ENCODE data around the gene STX1A.
A peak's percentile ranks its signal among the peaks of the same experiment; 100 is the strongest.

The STX1A gene

DNA sequence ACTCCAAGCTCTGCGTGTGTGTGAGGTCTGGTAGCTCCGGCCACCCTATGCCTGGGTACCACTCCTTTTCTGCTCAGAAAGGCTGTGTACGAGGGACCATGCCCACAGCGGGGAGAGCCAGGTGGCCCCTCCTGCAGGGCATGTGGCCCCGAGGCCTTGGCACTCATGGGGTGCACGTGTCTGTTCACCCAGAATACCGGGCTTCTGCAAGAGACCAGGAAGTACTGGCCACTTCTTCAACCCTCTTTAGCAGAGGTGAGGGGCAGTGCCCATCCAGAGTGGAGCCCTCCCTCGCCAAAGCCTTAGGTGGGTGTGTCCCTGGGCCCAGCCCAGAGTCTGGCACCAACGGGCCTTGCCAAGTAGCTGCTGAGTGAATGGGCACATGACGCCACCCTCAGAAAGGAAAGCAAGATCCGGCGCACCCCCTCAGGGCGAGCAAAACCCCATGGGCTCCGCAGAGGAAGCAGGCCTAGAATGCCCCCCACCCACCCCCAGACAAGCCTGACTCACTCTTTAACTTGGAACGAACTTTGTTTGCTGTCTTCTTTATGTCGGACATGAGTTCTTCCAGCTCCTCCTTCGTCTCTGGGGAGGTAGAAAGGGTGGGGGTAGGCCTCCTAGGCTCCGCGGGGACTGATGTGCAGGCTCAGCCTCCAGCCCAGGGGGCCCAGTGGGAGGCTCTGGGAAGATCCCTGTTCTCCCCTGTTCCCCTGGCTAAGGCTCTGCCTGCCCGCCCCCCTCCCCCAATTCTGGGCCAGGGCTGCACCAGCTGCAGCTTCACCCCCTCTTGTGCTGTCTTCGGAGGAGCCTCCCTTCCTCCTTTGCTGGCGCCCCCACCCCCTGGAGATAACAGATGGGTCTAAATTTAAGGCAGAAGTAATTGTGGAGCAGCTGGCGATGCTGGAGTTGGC, 14.6 kb downstream of the STX1A start:
- DNase-seq (ENCODE audit: low read depth): no peak
- Histone ChIP-seq H3K27me3 (replicated peaks; ENCODE audit: control insufficient read depth, insufficient read depth, low read length) (no peaks in the 10 kb centered on the region), H3K36me3 (ENCODE audit: control insufficient read depth, insufficient read depth, low read length, severe bottlenecking) (peaks cover 31% of the 10 kb centered on the region), H3K9me3 (ENCODE audit: control insufficient read depth, low read length) (no peaks in the 10 kb centered on the region), H3K9ac (ENCODE audit: low read length) (no peak overlapping the region), H3K4me1 (ENCODE audit: control insufficient read depth, insufficient read depth, low read length) (peaks cover 6% of the 10 kb centered on the region), H3K4me3 (ENCODE audit: low read length) (no peak overlapping the region)

DNA sequence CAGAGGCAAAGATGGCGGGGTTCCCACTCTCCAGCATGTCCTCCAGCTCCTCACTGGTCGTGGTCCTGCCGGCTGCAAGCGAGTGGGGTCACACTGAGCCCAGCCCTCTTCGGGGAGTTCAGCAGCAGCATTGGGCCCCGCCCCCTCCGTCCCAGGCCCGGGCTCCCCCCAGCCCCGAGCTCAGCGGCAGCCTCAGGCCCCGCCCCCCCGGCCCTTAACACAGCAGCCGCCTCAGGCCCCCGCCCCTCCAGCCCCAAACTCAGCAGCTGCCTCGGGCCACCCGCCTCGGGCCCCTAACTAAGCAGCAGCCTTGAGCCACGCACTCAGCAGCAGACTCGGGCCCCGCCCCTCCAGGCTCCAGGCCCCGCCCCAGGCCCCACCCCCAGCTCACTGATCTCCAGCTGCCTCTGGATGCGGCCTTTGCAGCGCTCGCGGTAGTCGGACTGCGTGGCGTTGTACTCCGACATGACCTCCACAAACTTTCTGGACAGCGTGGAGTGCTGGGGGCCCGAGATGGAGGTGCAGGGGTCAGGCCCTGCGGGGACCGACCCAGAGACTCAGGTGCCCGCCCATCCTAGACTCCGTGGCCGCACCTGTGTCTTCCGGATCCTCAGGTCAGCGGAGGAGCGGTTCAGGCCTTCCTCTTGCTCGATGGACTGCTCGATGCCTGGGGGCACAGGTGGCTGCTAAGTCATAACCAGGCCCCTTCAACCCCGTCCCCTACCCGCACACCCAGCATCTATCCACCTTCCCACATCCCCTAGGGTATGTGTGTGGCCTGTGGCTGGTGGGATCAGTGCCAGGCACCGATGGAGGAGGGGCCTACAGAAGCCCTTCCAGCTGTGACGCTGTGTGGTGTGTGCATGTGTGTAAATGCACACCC, 15.5 kb downstream of the STX1A start:
- H3K9me3 ChIP-seq (ENCODE audit: control insufficient read depth, low read length): no peaks in the 10 kb centered on the region
- no peak for DNase-seq (ENCODE audit: low read depth)
- H3K4me1 ChIP-seq (ENCODE audit: control insufficient read depth, insufficient read depth, low read length): peaks cover 6% of the 10 kb centered on the region
- H3K27me3 ChIP-seq (replicated peaks; ENCODE audit: control insufficient read depth, insufficient read depth, low read length): no peaks in the 10 kb centered on the region
- no peak overlapping the region for H3K4me3 ChIP-seq (ENCODE audit: low read length)
- H3K9ac ChIP-seq (ENCODE audit: low read length): no peak overlapping the region
- peaks cover 40% of the 10 kb centered on the region for H3K36me3 ChIP-seq (ENCODE audit: control insufficient read depth, insufficient read depth, low read length, severe bottlenecking)

GRCh38 chr7:73703225-73703624, 16.2 kb downstream of the STX1A start:
- H3K36me3 ChIP-seq (ENCODE audit: control insufficient read depth, insufficient read depth, low read length, severe bottlenecking): peaks cover 42% of the 10 kb centered on the region
- DNase-seq (ENCODE audit: low read depth): no peak
- H3K4me1 ChIP-seq (ENCODE audit: control insufficient read depth, insufficient read depth, low read length): peaks cover 6% of the 10 kb centered on the region
- no peaks in the 10 kb centered on the region for H3K9me3 ChIP-seq (ENCODE audit: control insufficient read depth, low read length)
- H3K9ac ChIP-seq (ENCODE audit: low read length): no peak overlapping the region
- no peaks in the 10 kb centered on the region for H3K27me3 ChIP-seq (replicated peaks; ENCODE audit: control insufficient read depth, insufficient read depth, low read length)
- no peak overlapping the region for H3K4me3 ChIP-seq (ENCODE audit: low read length)

GRCh38 chr7:73702665-73703064, 16.8 kb downstream of the STX1A start:
- H3K4me1 ChIP-seq (ENCODE audit: control insufficient read depth, insufficient read depth, low read length): peaks cover 6% of the 10 kb centered on the region
- H3K36me3 ChIP-seq (ENCODE audit: control insufficient read depth, insufficient read depth, low read length, severe bottlenecking): peaks cover 47% of the 10 kb centered on the region
- DNase-seq (ENCODE audit: low read depth): no peak
- H3K9me3 ChIP-seq (ENCODE audit: control insufficient read depth, low read length): no peaks in the 10 kb centered on the region
- H3K4me3 ChIP-seq (ENCODE audit: low read length): no peak overlapping the region
- no peak overlapping the region for H3K9ac ChIP-seq (ENCODE audit: low read length)
- no peaks in the 10 kb centered on the region for H3K27me3 ChIP-seq (replicated peaks; ENCODE audit: control insufficient read depth, insufficient read depth, low read length)

DNA sequence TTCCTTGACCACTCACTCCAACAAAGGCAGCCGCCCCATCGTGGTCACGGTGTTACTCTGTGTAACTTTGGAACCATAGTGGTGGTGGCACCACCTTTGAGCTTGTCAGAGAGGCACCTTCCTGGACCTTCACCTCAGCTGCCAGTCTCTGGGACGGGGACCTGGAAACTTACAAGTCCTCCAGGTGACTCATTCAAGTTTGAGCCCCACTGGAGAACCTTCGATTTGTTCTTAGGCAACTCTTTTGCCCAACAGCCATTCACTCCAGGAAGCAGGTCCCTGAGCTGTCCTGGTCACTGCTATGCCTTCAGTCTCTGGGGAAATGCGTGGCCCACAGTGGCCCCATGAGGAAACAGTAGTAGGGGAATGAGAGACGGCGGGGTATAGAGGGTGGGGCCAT, 17.2 kb downstream of the STX1A start:
- DNase-seq (ENCODE audit: low read depth): no peak
- Histone ChIP-seq H3K4me3 (ENCODE audit: low read length) (no peak overlapping the region), H3K4me1 (ENCODE audit: control insufficient read depth, insufficient read depth, low read length) (peaks cover 6% of the 10 kb centered on the region), H3K36me3 (ENCODE audit: control insufficient read depth, insufficient read depth, low read length, severe bottlenecking) (peaks cover 51% of the 10 kb centered on the region), H3K9ac (ENCODE audit: low read length) (no peak overlapping the region), H3K9me3 (ENCODE audit: control insufficient read depth, low read length) (no peaks in the 10 kb centered on the region), H3K27me3 (replicated peaks; ENCODE audit: control insufficient read depth, insufficient read depth, low read length) (no peaks in the 10 kb centered on the region)

GRCh38 chr7:73701357-73701995, 18.0 kb downstream of the STX1A start:
- DNase-seq (ENCODE audit: low read depth): peak; percentile 53
- Histone ChIP-seq H3K36me3 (ENCODE audit: control insufficient read depth, insufficient read depth, low read length, severe bottlenecking) (peaks cover 56% of the 10 kb centered on the region), H3K4me1 (ENCODE audit: control insufficient read depth, insufficient read depth, low read length) (peaks cover 6% of the 10 kb centered on the region)

DNA sequence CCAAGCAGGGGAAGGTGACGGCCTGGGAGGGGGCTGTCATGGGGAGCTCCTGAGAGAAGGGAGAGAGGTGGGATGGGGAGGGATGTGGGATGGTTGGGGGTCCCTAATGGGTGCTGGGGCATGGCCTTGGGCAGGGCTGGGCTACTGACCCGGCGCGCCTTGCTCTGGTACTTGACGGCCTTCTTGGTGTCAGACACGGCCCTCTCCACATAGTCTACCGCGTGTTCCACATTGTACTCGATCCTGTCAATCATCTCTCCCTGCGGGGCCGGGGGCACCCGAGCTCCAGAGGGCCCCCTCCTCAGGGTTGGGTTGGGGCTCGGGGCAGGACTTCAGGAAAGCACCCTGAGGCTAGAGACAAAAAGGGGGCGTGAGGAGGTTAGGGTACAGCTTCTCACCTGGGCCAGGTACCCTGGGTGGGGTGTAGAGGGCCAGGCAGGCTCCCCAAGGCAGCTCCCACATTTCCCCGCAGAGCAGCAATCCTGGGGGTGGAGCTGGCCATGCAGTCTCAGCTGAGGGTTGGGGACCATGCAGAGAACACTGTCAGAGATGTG, 18.8 kb downstream of the STX1A start:
- Histone ChIP-seq H3K36me3 (ENCODE audit: control insufficient read depth, insufficient read depth, low read length, severe bottlenecking) (peaks cover 64% of the 10 kb centered on the region), H3K9me3 (ENCODE audit: control insufficient read depth, low read length) (no peaks in the 10 kb centered on the region), H3K4me1 (ENCODE audit: control insufficient read depth, insufficient read depth, low read length) (peaks cover 6% of the 10 kb centered on the region), H3K9ac (ENCODE audit: low read length) (no peak overlapping the region), H3K4me3 (ENCODE audit: low read length) (no peak overlapping the region), H3K27me3 (replicated peaks; ENCODE audit: control insufficient read depth, insufficient read depth, low read length) (no peaks in the 10 kb centered on the region)
- DNase-seq (ENCODE audit: low read depth): no peak

More at GRCh38 chr7:73701357-73701995, 18.0 kb downstream of the STX1A start:
- H3K27me3 ChIP-seq (replicated peaks; ENCODE audit: control insufficient read depth, insufficient read depth, low read length): no peaks in the 10 kb centered on the region
- H3K9me3 ChIP-seq (ENCODE audit: control insufficient read depth, low read length): no peaks in the 10 kb centered on the region
- H3K9ac ChIP-seq (ENCODE audit: low read length): no peak overlapping the region
- no peak overlapping the region for H3K4me3 ChIP-seq (ENCODE audit: low read length)

GRCh38 chr7:73700069-73700423, 19.4 kb downstream of the STX1A start:
- no peak overlapping the region for H3K9ac ChIP-seq (ENCODE audit: low read length)
- no peaks in the 10 kb centered on the region for H3K27me3 ChIP-seq (replicated peaks; ENCODE audit: control insufficient read depth, insufficient read depth, low read length)
- H3K4me3 ChIP-seq (ENCODE audit: low read length): no peak overlapping the region
- peaks cover 2% of the 10 kb centered on the region for H3K4me1 ChIP-seq (ENCODE audit: control insufficient read depth, insufficient read depth, low read length)
- no peak for DNase-seq (ENCODE audit: low read depth)
- no peaks in the 10 kb centered on the region for H3K9me3 ChIP-seq (ENCODE audit: control insufficient read depth, low read length)
- peaks cover 67% of the 10 kb centered on the region for H3K36me3 ChIP-seq (ENCODE audit: control insufficient read depth, insufficient read depth, low read length, severe bottlenecking)

- no peaks in the 10 kb centered on the region for H3K9me3 ChIP-seq (ENCODE audit: control insufficient read depth, low read length)
- H3K9ac ChIP-seq (ENCODE audit: low read length): no peak overlapping the region
- peaks cover 71% of the 10 kb centered on the region for H3K36me3 ChIP-seq (ENCODE audit: control insufficient read depth, insufficient read depth, low read length, severe bottlenecking)
- no peak overlapping the region for H3K4me3 ChIP-seq (ENCODE audit: low read length)
- H3K4me1 ChIP-seq (ENCODE audit: control insufficient read depth, insufficient read depth, low read length): no peaks in the 10 kb centered on the region
- H3K27me3 ChIP-seq (replicated peaks; ENCODE audit: control insufficient read depth, insufficient read depth, low read length): no peaks in the 10 kb centered on the region
- DNase-seq (ENCODE audit: low read depth): no peak
Measured at GRCh38 chr7:73699370-73700068, 19.9 kb downstream of the STX1A start.

DNA sequence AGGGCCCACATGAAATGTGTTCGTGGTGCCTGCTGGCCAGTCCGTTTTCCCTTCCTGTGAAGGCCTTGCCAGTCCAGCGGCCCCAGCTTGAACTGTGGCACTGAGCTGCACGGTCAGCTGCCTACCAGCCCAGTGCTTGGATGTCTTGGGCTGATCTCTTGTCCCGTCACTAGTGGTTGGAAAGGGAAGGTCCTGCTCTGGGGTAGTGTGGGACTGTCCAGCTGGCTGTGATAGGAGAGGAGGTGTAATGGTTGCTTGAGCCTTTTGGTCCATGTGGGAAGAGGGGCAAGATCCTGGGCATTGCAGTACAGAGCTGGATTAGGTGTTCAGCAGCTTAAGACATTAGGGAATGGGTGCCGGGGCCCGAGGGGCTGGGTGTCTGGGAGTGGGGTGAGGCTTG, 21.1 kb downstream of the STX1A start:
- Histone ChIP-seq H3K4me3 (ENCODE audit: low read length) (no peak overlapping the region), H3K9ac (ENCODE audit: low read length) (no peak overlapping the region), H3K4me1 (ENCODE audit: control insufficient read depth, insufficient read depth, low read length) (no peaks in the 10 kb centered on the region), H3K27me3 (replicated peaks; ENCODE audit: control insufficient read depth, insufficient read depth, low read length) (no peaks in the 10 kb centered on the region), H3K9me3 (ENCODE audit: control insufficient read depth, low read length) (no peaks in the 10 kb centered on the region), H3K36me3 (ENCODE audit: control insufficient read depth, insufficient read depth, low read length, severe bottlenecking) (peaks cover 80% of the 10 kb centered on the region)
- no peak for DNase-seq (ENCODE audit: low read depth)
